GM18505 (cell line): Measurements from ENCODE around the gene MNT.

ENCODE experiments used
- ATAC-seq: cut with Tn5 transposase; IDR thresholded peaks from one replicate; pipeline ENCODE4 v1.9.1; 2021; ENCODE audit not compliant: unreplicated experiment
- POLR2A ChIP-seq: IDR thresholded peaks from 4 replicates; pipeline ENCODE4 v1.6.1; 2011; ENCODE audit warnings: borderline replicate concordance; ENCODE audit not compliant: insufficient read depth, insufficient read length; ENCODE audit errors: extremely low read depth

The MNT gene

GRCh38 chr17:2406903-2407790 lies 6.3 kb upstream of the MNT start:
- TF ChIP-seq POLR2A: no peak
- ATAC-seq: no peak

GRCh38 chr17:2406271-2406902 lies 5.5 kb upstream of the MNT start:
- no peak for ATAC-seq
- TF ChIP-seq POLR2A: no peak

GRCh38 chr17:2405247-2405926 lies 4.5 kb upstream of the MNT start:
- TF ChIP-seq POLR2A: no peak
- no peak for ATAC-seq

- no peak for TF ChIP-seq POLR2A
Observed at GRCh38 chr17:2403044-2403443, 2.2 kb upstream of the MNT start.

GRCh38 chr17:2402544-2402943 lies 1.7 kb upstream of the MNT start:
- TF ChIP-seq POLR2A: peak; percentile 4
- no peak for ATAC-seq

More at GRCh38 chr17:2403044-2403443, 2.2 kb upstream of the MNT start:
- ATAC-seq: no peak

- ATAC-seq: peak; percentile 40
- TF ChIP-seq POLR2A: peak; percentile 21
Observed at GRCh38 chr17:2401426-2402221, 764 bp upstream of the MNT start.

- no peak for ATAC-seq
- TF ChIP-seq POLR2A: no peak
Observed at GRCh38 chr17:2400474-2400866, 390 bp downstream of the MNT start.

- ATAC-seq: peak; percentile 35
- TF ChIP-seq POLR2A: peak; percentile 64
Observed at GRCh38 chr17:2399572-2400473, 1.0 kb downstream of the MNT start.

GRCh38 chr17:2398655-2399571 lies 1.9 kb downstream of the MNT start:
- no peak for TF ChIP-seq POLR2A
- no peak for ATAC-seq

- TF ChIP-seq POLR2A: no peak
- no peak for ATAC-seq
Observed at GRCh38 chr17:2398182-2398581, 2.7 kb downstream of the MNT start.
